Measurements from ENCODE around the gene VPS25. TPM values are rescaled to one million over a fixed set of nuclear protein-coding genes. Genes with fewer than 3 reads are reported as not detected.

The VPS25 gene
- total RNA-seq, 2 experiments from 2014 or later = 78.4 to 84.1 TPM

Small RNA genes within 50 kb of the gene (microRNA-seq; reads per million reads assigned to microRNA genes)
- gene MIR6781 (ENCODE audit: borderline replicate concordance) = 2.3 reads per million

Small RNA genes within 50 kb of the gene (small RNA-seq; reads per million reads assigned to genes)
- not detected for gene HMGN2P15
- gene MIR6781 = not detected

Other genes with a start within 250 kb of the VPS25 start
- 25.3 and 37.6 TPM in 2 replicates for gene NAGLU, start 237.2 kb upstream of the VPS25 start, total RNA-seq (2014; rRNA removed; shearing (Covaris generic))
- gene NAGLU, start 237.2 kb upstream of the VPS25 start, total RNA-seq (2022) = 42.8 and 46.6 TPM in 2 replicates
- 1.1 and 2.5 TPM in 2 replicates for gene HSD17B1, start 220.5 kb upstream of the VPS25 start, total RNA-seq (2014; rRNA removed; shearing (Covaris generic))
- 2.1 and 2.2 TPM in 2 replicates for gene HSD17B1, start 220.5 kb upstream of the VPS25 start, total RNA-seq (2022)
- 32.6 and 42.9 TPM in 2 replicates for gene COASY, start 211.3 kb upstream of the VPS25 start, total RNA-seq (2014; rRNA removed; shearing (Covaris generic))
- 123 and 125 TPM in 2 replicates for gene COASY, start 211.3 kb upstream of the VPS25 start, total RNA-seq (2022)
- gene MLX, start 206.3 kb upstream of the VPS25 start, total RNA-seq (2014; rRNA removed; shearing (Covaris generic)) = 31.6 and 33.6 TPM in 2 replicates
- gene MLX, start 206.3 kb upstream of the VPS25 start, total RNA-seq (2022) = 51.2 and 53.5 TPM in 2 replicates
- 27.3 and 40.5 TPM in 2 replicates for gene PSMC3IP, start 195.7 kb upstream of the VPS25 start, total RNA-seq (2014; rRNA removed; shearing (Covaris generic))
- gene PSMC3IP, start 195.7 kb upstream of the VPS25 start, total RNA-seq (2022) = 33.3 and 36.4 TPM in 2 replicates
- gene RETREG3, start 164.1 kb upstream of the VPS25 start, total RNA-seq (2014; rRNA removed; shearing (Covaris generic)) = 33.5 and 34.1 TPM in 2 replicates
- 50.5 and 54.5 TPM in 2 replicates for gene RETREG3, start 164.1 kb upstream of the VPS25 start, total RNA-seq (2022)
- gene TUBG1, start 163.8 kb upstream of the VPS25 start, total RNA-seq (2014; rRNA removed; shearing (Covaris generic)) = 93.7 and 113 TPM in 2 replicates
- 112 and 114 TPM in 2 replicates for gene TUBG1, start 163.8 kb upstream of the VPS25 start, total RNA-seq (2022)
- gene TUBG2, start 114.2 kb upstream of the VPS25 start, total RNA-seq (2014; rRNA removed; shearing (Covaris generic)) = 5.5 and 10.4 TPM in 2 replicates
- 22.5 and 23.4 TPM in 2 replicates for gene TUBG2, start 114.2 kb upstream of the VPS25 start, total RNA-seq (2022)
- 17.0 and 24.4 TPM in 2 replicates for gene PLEKHH3, start 96.5 kb upstream of the VPS25 start, total RNA-seq (2014; rRNA removed; shearing (Covaris generic))
- 42.9 and 47.5 TPM in 2 replicates for gene PLEKHH3, start 96.5 kb upstream of the VPS25 start, total RNA-seq (2022)
- gene CCR10, start 91.6 kb upstream of the VPS25 start, total RNA-seq (2014; rRNA removed; shearing (Covaris generic)) = 0.82 and 1.0 TPM in 2 replicates
- 2.0 and 3.3 TPM in 2 replicates for gene CCR10, start 91.6 kb upstream of the VPS25 start, total RNA-seq (2022)
- gene CNTNAP1, start 90.9 kb upstream of the VPS25 start, total RNA-seq (2014; rRNA removed; shearing (Covaris generic)) = 0.95 and 1.0 TPM in 2 replicates
- gene CNTNAP1, start 90.9 kb upstream of the VPS25 start, total RNA-seq (2022) = 6.8 TPM in 2 replicates
- 56.6 and 57.1 TPM in 2 replicates for gene EZH1, start 28.4 kb upstream of the VPS25 start, total RNA-seq (2014; rRNA removed; shearing (Covaris generic))
- 62.4 and 84.4 TPM in 2 replicates for gene EZH1, start 28.4 kb upstream of the VPS25 start, total RNA-seq (2022)
- not detected in 2 replicates for gene RAMP2, start 12.2 kb upstream of the VPS25 start, total RNA-seq (2014; rRNA removed; shearing (Covaris generic))
- gene RAMP2, start 12.2 kb upstream of the VPS25 start, total RNA-seq (2022) = not detected in 2 replicates
- 1.2 and 2.4 TPM in 2 replicates for gene WNK4, start 7.2 kb downstream of the VPS25 start, total RNA-seq (2014; rRNA removed; shearing (Covaris generic))
- 8.3 and 10.9 TPM in 2 replicates for gene WNK4, start 7.2 kb downstream of the VPS25 start, total RNA-seq (2022)
- gene COA3, start 25.3 kb downstream of the VPS25 start, total RNA-seq (2014; rRNA removed; shearing (Covaris generic)) = 36.6 and 38.2 TPM in 2 replicates
- gene COA3, start 25.3 kb downstream of the VPS25 start, total RNA-seq (2022) = 32.1 and 34.9 TPM in 2 replicates
- gene CNTD1, start 25.4 kb downstream of the VPS25 start, total RNA-seq (2014; rRNA removed; shearing (Covaris generic)) = 0.06 TPM in 1 of 2 replicates, not detected in the other
- gene CNTD1, start 25.4 kb downstream of the VPS25 start, total RNA-seq (2022) = not detected in 2 replicates
- 75.7 and 103 TPM in 2 replicates for gene BECN1, start 50.8 kb downstream of the VPS25 start, total RNA-seq (2014; rRNA removed; shearing (Covaris generic))
- gene BECN1, start 50.8 kb downstream of the VPS25 start, total RNA-seq (2022) = 73.2 and 78.8 TPM in 2 replicates
- gene PSME3, start 59.9 kb downstream of the VPS25 start, total RNA-seq (2014; rRNA removed; shearing (Covaris generic)) = 80.3 and 81.9 TPM in 2 replicates
- gene PSME3, start 59.9 kb downstream of the VPS25 start, total RNA-seq (2022) = 122 and 167 TPM in 2 replicates
- gene AOC2, start 71.1 kb downstream of the VPS25 start, total RNA-seq (2014; rRNA removed; shearing (Covaris generic)) = 2.0 and 3.3 TPM in 2 replicates
- 5.0 and 5.4 TPM in 2 replicates for gene AOC2, start 71.1 kb downstream of the VPS25 start, total RNA-seq (2022)
- 0.23 and 0.73 TPM in 2 replicates for gene AOC3, start 77.8 kb downstream of the VPS25 start, total RNA-seq (2014; rRNA removed; shearing (Covaris generic))
- gene AOC3, start 77.8 kb downstream of the VPS25 start, total RNA-seq (2022) = 2.5 and 3.6 TPM in 2 replicates
- 0.85 and 1.1 TPM in 2 replicates for gene G6PC1, start 127.3 kb downstream of the VPS25 start, total RNA-seq (2014; rRNA removed; shearing (Covaris generic))
- gene G6PC1, start 127.3 kb downstream of the VPS25 start, total RNA-seq (2022) = 1.9 and 2.6 TPM in 2 replicates
- gene AARSD1, start 191.0 kb downstream of the VPS25 start, total RNA-seq (2014; rRNA removed; shearing (Covaris generic)) = 24.0 and 26.9 TPM in 2 replicates
- 31.0 and 31.7 TPM in 2 replicates for gene AARSD1, start 191.0 kb downstream of the VPS25 start, total RNA-seq (2022)
- gene PTGES3L, start 206.6 kb downstream of the VPS25 start, total RNA-seq (2014; rRNA removed; shearing (Covaris generic)) = 0.13 TPM in 1 of 2 replicates, not detected in the other
- 0.68 and 2.1 TPM in 2 replicates for gene PTGES3L, start 206.6 kb downstream of the VPS25 start, total RNA-seq (2022)
- gene RUNDC1, start 207.1 kb downstream of the VPS25 start, total RNA-seq (2014; rRNA removed; shearing (Covaris generic)) = 11.1 and 12.1 TPM in 2 replicates
- 18.6 and 22.5 TPM in 2 replicates for gene RUNDC1, start 207.1 kb downstream of the VPS25 start, total RNA-seq (2022)
- gene RPL27, start 225.0 kb downstream of the VPS25 start, total RNA-seq (2014; rRNA removed; shearing (Covaris generic)) = 1,550 and 2,299 TPM in 2 replicates
- 1,241 and 1,313 TPM in 2 replicates for gene RPL27, start 225.0 kb downstream of the VPS25 start, total RNA-seq (2022)
- 3.8 and 6.3 TPM in 2 replicates for gene IFI35, start 233.3 kb downstream of the VPS25 start, total RNA-seq (2014; rRNA removed; shearing (Covaris generic))
- 8.6 and 10.6 TPM in 2 replicates for gene IFI35, start 233.3 kb downstream of the VPS25 start, total RNA-seq (2022)
- gene VAT1, start 248.9 kb downstream of the VPS25 start, total RNA-seq (2014; rRNA removed; shearing (Covaris generic)) = 26.2 and 33.1 TPM in 2 replicates
- 51.3 and 65.3 TPM in 2 replicates for gene VAT1, start 248.9 kb downstream of the VPS25 start, total RNA-seq (2022)

Measured in OCI-LY7 (cell line).